Endothelial cell of umbilical vein (primary cell): ENCODE data around the gene GABRR2. TPM values are rescaled to one million over a fixed set of nuclear protein-coding genes. Genes with fewer than 3 reads are reported as not detected.
A peak's percentile ranks its signal among the peaks of the same experiment; 100 is the strongest.

ENCODE experiments used
- BruUV-seq: library from RNA; stranded (reverse); fragments of 400-500 nt; replicated peaks from 2 replicates; lab custom pipeline; 2021; lab: Mats Ljungman, UMichigan
- CTCF ChIA-PET: fragments of 300-600, 350-600 bp; sonication (Branson Sonifier 250); formaldehyde crosslinking; loops from one replicate; lab custom pipeline; 2021; ENCODE audit warnings: antibody characterized with exemption, inconsistent platforms; lab: Charles Lee
- POLR2A ChIA-PET: fragments of 300-600, 350-600 bp; sonication (Branson Sonifier 250); formaldehyde crosslinking; loops from one replicate; lab custom pipeline; 2021; ENCODE audit warnings: antibody characterized with exemption, inconsistent platforms; lab: Charles Lee
- DNase-seq: peaks from one replicate; pipeline ENCODE4 v3.0.0-alpha.2; 2011; ENCODE audit warnings: low read depth, low spot score
- FAIRE-seq: peaks from 2 replicates; lab custom pipeline; 2011; peaks lifted over from hg19 to GRCh38; lab: Jason Lieb, UNC
- H2AFZ ChIP-seq: 2 replicates; pipeline ENCODE4 v1.6.0; 2012; ENCODE audit warnings: low read depth, low read length, control low read depth, inconsistent platforms
- H3K27ac ChIP-seq: 2 replicates; pipeline ENCODE4 v1.5.1; 2011; ENCODE audit warnings: low read depth, mild to moderate bottlenecking, control low read depth, low read length, moderate library complexity; ENCODE audit not compliant: insufficient read depth
- H3K27me3 ChIP-seq, 2 experiments: 2 replicates each; pipeline versions ENCODE4 v1.6.0 to v1.6.1; 2011; ENCODE audit warnings: low read length in 2 of 2, mixed read lengths in 1 of 2; ENCODE audit not compliant: control insufficient read depth in 2 of 2, insufficient read depth in 2 of 2
- H3K36me3 ChIP-seq, 2 experiments: 2 replicates in 1 of 2; 3 replicates in 1 of 2; pipeline ENCODE4 v1.5.1; 2011; ENCODE audit warnings: low read length in 2 of 2, mild to moderate bottlenecking in 1 of 2, moderate library complexity in 1 of 2; ENCODE audit not compliant: control insufficient read depth in 2 of 2, insufficient read depth in 2 of 2; ENCODE audit errors: extremely low read depth in 1 of 2
- H3K4me1 ChIP-seq: 3 replicates; pipeline ENCODE4 v1.5.1; 2011; ENCODE audit warnings: mild to moderate bottlenecking, low read length; ENCODE audit not compliant: control insufficient read depth, insufficient read depth; ENCODE audit errors: extremely low read depth
- H3K4me2 ChIP-seq: 2 replicates; pipeline ENCODE4 v1.6.1; 2011; ENCODE audit warnings: low read length, control low read depth, mixed read lengths; ENCODE audit not compliant: insufficient read depth
- H3K4me3 ChIP-seq, 3 experiments: fragments of 200-600 bp in 1 of 3; sonication (generic), shearing (Covaris generic) in 1 of 3; replicated peaks in 1 of 3; 2 replicates each; pipeline ENCODE4 v1.5.1; 2011 to 2016; ENCODE audit warnings: control low read depth in 3 of 3, low read length in 3 of 3, mild to moderate bottlenecking in 2 of 3, inconsistent platforms in 1 of 3, low read depth in 1 of 3, moderate library complexity in 1 of 3; ENCODE audit not compliant: insufficient read depth in 1 of 3
- H3K79me2 ChIP-seq: 2 replicates; pipeline ENCODE4 v1.6.0; 2012; ENCODE audit warnings: low read length, inconsistent platforms; ENCODE audit not compliant: control insufficient read depth, insufficient read depth
- H3K9ac ChIP-seq: replicated peaks from 2 replicates; pipeline ENCODE3; 2011; ENCODE audit warnings: low read length, control low read depth; ENCODE audit not compliant: insufficient read depth; ENCODE audit errors: extremely low read depth
- H3K9me1 ChIP-seq: replicated peaks from 3 replicates; pipeline ENCODE4 v1.6.0; 2011; ENCODE audit warnings: mild to moderate bottlenecking, low read length; ENCODE audit not compliant: control insufficient read depth, insufficient read depth; ENCODE audit errors: extremely low read depth
- H3K9me3 ChIP-seq: replicated peaks from 2 replicates; pipeline ENCODE4 v1.5.1; 2012; ENCODE audit warnings: low read length, inconsistent platforms; ENCODE audit not compliant: control insufficient read depth, insufficient read depth
- H4K20me1 ChIP-seq: replicated peaks from 2 replicates; pipeline ENCODE3; 2011; ENCODE audit warnings: mild to moderate bottlenecking, low read length; ENCODE audit not compliant: control insufficient read depth, insufficient read depth; ENCODE audit errors: extremely low read depth
- CTCF ChIP-seq, 2 donors: IDR thresholded peaks; 1 replicate in 1 of 2; 2 replicates in 1 of 2; pipeline ENCODE4 v1.5.1; 2011; ENCODE audit warnings: low read length in 2 of 2, mild to moderate bottlenecking in 2 of 2, moderate library complexity in 2 of 2, control low read depth in 1 of 2, inconsistent platforms in 1 of 2, low read depth in 1 of 2; ENCODE audit not compliant: insufficient read depth in 1 of 2; ENCODE audit errors: extremely low read depth in 1 of 2
- EZH2 ChIP-seq: IDR thresholded peaks from 2 replicates; pipeline ENCODE4 v1.6.1; 2012; ENCODE audit warnings: borderline replicate concordance, low read depth, mild to moderate bottlenecking, moderate library complexity, low read length, inconsistent platforms; ENCODE audit not compliant: severe bottlenecking
- FOS ChIP-seq: IDR thresholded peaks from 2 replicates; pipeline ENCODE4 v1.6.1; 2011; ENCODE audit warnings: mild to moderate bottlenecking, low read length, moderate library complexity, borderline replicate concordance; ENCODE audit not compliant: insufficient read depth
- GATA2 ChIP-seq: IDR thresholded peaks from 2 replicates; pipeline ENCODE4 v1.7.0; 2011; ENCODE audit warnings: low read depth, mild to moderate bottlenecking, moderate library complexity, mixed read lengths, low read length; ENCODE audit not compliant: insufficient read length, insufficient read depth
- JUN ChIP-seq: IDR thresholded peaks from 2 replicates; pipeline ENCODE4 v1.6.1; 2011; ENCODE audit warnings: borderline replicate concordance, low read depth; ENCODE audit not compliant: insufficient read length, insufficient read depth
- MAX ChIP-seq: IDR thresholded peaks from 2 replicates; pipeline ENCODE4 v1.6.1; 2011; ENCODE audit not compliant: insufficient read depth, insufficient read length
- MYC ChIP-seq: IDR thresholded peaks from one replicate; pipeline ENCODE4 v1.6.1; 2011; ENCODE audit warnings: mild to moderate bottlenecking, low read depth, low read length
- POLR2A ChIP-seq: IDR thresholded peaks from 2 replicates; pipeline ENCODE4 v1.6.1; 2012; ENCODE audit warnings: low read depth, mild to moderate bottlenecking, control low read depth, low read length
- POLR2AphosphoS5 ChIP-seq: IDR thresholded peaks from 2 replicates; pipeline ENCODE4 v1.6.1; 2012; ENCODE audit warnings: low read depth, mild to moderate bottlenecking, control low read depth, low read length, moderate library complexity; ENCODE audit not compliant: insufficient read depth
- dilution Hi-C: fragments of 300-500 bp; cut with MboI; formaldehyde crosslinking; loops from one replicate; pipeline ENCODE4 v1.15.0; 2019; ENCODE audit warnings: low sequenced_read_pairs; ENCODE audit not compliant: extremely low pct_ligation_motif_present
- intact Hi-C: fragments of 100-400 bp; cut with micrococcal nuclease; formaldehyde crosslinking; loops from one replicate; pipeline ENCODE4 v1.10.0; 2022
- polyA plus RNA-seq, 4 experiments: library from polyadenylated mRNA; depleted of rRNA in 3 of 4; stranded (reverse) in 3 of 4; unstranded in 1 of 4; fragments of >200 nt; gene quantifications; 2 replicates each; pipeline versions ENCODE4 v1.2.1 to v1.2.3, GENCODE V29; 2011 to 2012; ENCODE audit warnings: missing spikeins in 1 of 4
- total RNA-seq: library from RNA; stranded (reverse); gene quantifications from 2 replicates; pipeline ENCODE4 v1.2.3, GENCODE V29; 2021

The GABRR2 gene
- total and polyA plus RNA-seq, 2 donors (not counting 3 experiments of a cell fraction or from before 2014, with no cell fraction given): 1.4 to 3.6 TPM

- no peak overlapping the region for H2AFZ ChIP-seq
- H3K9me3 ChIP-seq: no peaks in the 10 kb centered on the region
- TF ChIP-seq JUN: no peak
- TF ChIP-seq MYC: no peak
- no peak for TF ChIP-seq EZH2
- TF ChIP-seq MAX: no peak
- TF ChIP-seq POLR2A: no peak
- no peak for TF ChIP-seq GATA2
- TF ChIP-seq CTCF (IDR thresholded peaks at IDR 0.05; ENCODE audit: extremely low read depth in 1 of 2, insufficient read depth in 1 of 2, low read depth in 1 of 2, low read length in 2 of 2): no peak
- TF ChIP-seq FOS: no peak
- TF ChIP-seq POLR2AphosphoS5: no peak
- POLR2A ChIA-PET: interaction anchor here (1.1 kb wide), 1 partner anchor 211 kb away, joined by 6 read pairs; the partner anchor contains the start of gene PNRC1
- peak; percentile 7 for DNase-seq
- FAIRE-seq: no peak
- H4K20me1 ChIP-seq: no peaks in the 10 kb centered on the region
- no peak overlapping the region for H3K9ac ChIP-seq
- dilution Hi-C loops (no loop called here), intact Hi-C loops (no loop called here)
- no peaks in the 10 kb centered on the region for H3K9me1 ChIP-seq
- CTCF ChIA-PET: interaction anchor here (1.0 to 1.7 kb wide), 2 partner anchors 10 to 308 kb away, joined by 3 to 4 read pairs; no protein-coding TSS in a partner anchor
- no peaks in the 10 kb centered on the region for H3K79me2 ChIP-seq
- no peak overlapping the region for H3K4me2 ChIP-seq
- H3K4me3 ChIP-seq: no peak overlapping the region
- H3K27me3 ChIP-seq: no peaks in the 10 kb centered on the region
- no TSS peak for BruUV-seq
- peaks cover 4% of the 10 kb centered on the region for H3K4me1 ChIP-seq
- H3K36me3 ChIP-seq: no peaks in the 10 kb centered on the region
- no peak overlapping the region for H3K27ac ChIP-seq
Measured at GRCh38 chr6:89291256-89291819, 23.8 kb downstream of the GABRR2 start.
